Hematopoietic multipotent progenitor cell treated with erythropoietin and hydrocortisone succinate and interleukin-3 and kit ligand, for 4 days (in vitro differentiated cells): ENCODE results near the gene ZCCHC7.
"Not testable (repeated sequence)": the region's sequence is repeated elsewhere in the genome, so short reads cannot be mapped to it uniquely, and the experiment has no call there.

Source experiments
- DNase-seq: peaks from one replicate; pipeline ENCODE4 v3.0.0-alpha.2; 2015

ZCCHC7 gene

GRCh38 chr9:37119907-37120842 is at the start of gene ZCCHC7:
ZCCHC7 (plus strand) TSS chr9:37120574.
- peak; percentile 97 for DNase-seq

GRCh38 chr9:37074790-37075189 is 45.6 kb upstream of the ZCCHC7 start:
- not testable (repeated sequence) for DNase-seq

GRCh38 chr9:37079370-37080164 is 40.8 kb upstream of the ZCCHC7 start:
- DNase-seq = peak; percentile 98

GRCh38 chr9:37080165-37080628 is 40.2 kb upstream of the ZCCHC7 start:
- DNase-seq = not testable (repeated sequence)

GRCh38 chr9:37081507-37081906 is 38.9 kb upstream of the ZCCHC7 start:
- DNase-seq = not testable (repeated sequence)

GRCh38 chr9:37082214-37082765 is 38.1 kb upstream of the ZCCHC7 start:
- DNase-seq = peak; percentile 54

- DNase-seq = no peak
These were observed 36.7 kb upstream of the ZCCHC7 start for GRCh38 chr9:37083654-37084053.

GRCh38 chr9:37085233-37085632 is 35.1 kb upstream of the ZCCHC7 start:
- DNase-seq = no peak

- DNase-seq = not testable (repeated sequence)
These were observed 27.6 kb upstream of the ZCCHC7 start for GRCh38 chr9:37092714-37093295.

- DNase-seq = no peak
These were observed 25.6 kb upstream of the ZCCHC7 start for GRCh38 chr9:37094751-37095150.

GRCh38 chr9:37096628-37097027 is 23.7 kb upstream of the ZCCHC7 start:
- no peak for DNase-seq

GRCh38 chr9:37097294-37097693 is 23.1 kb upstream of the ZCCHC7 start:
- no peak for DNase-seq

- DNase-seq = no peak
These were observed 20.0 kb upstream of the ZCCHC7 start for GRCh38 chr9:37100327-37100726.

GRCh38 chr9:37100741-37101140 is 19.6 kb upstream of the ZCCHC7 start:
- DNase-seq = no peak

- no peak for DNase-seq
These were observed 17.9 kb upstream of the ZCCHC7 start for GRCh38 chr9:37102486-37102885.

- peak; percentile 6 for DNase-seq
These were observed 16.0 kb upstream of the ZCCHC7 start for GRCh38 chr9:37104183-37104889.

- DNase-seq = no peak
These were observed 15.1 kb upstream of the ZCCHC7 start for GRCh38 chr9:37105234-37105633.

- no peak for DNase-seq
These were observed 12.7 kb upstream of the ZCCHC7 start for GRCh38 chr9:37107701-37108100.

GRCh38 chr9:37114442-37114841 is 5.9 kb upstream of the ZCCHC7 start:
- DNase-seq = not testable (repeated sequence)

- DNase-seq = no peak
These were observed 2.4 kb upstream of the ZCCHC7 start for GRCh38 chr9:37117956-37118355.

GRCh38 chr9:37119360-37119759 is 1.0 kb upstream of the ZCCHC7 start:
- DNase-seq = peak; percentile 5

GRCh38 chr9:37120843-37121335 is 515 bp downstream of the ZCCHC7 start:
- DNase-seq = not testable (repeated sequence)
